ENCODE data around the gene TUSC2. TPM values are rescaled to one million over a fixed set of nuclear protein-coding genes. Genes with fewer than 3 reads are reported as not detected.

TUSC2 gene
- total and polyA plus RNA-seq, 10 of the 15 experiments (the other 5 are each of a cell fraction or from before 2014, with no cell fraction given), result 4.0 to 73.8 (median 34.3) TPM

- ATAC-seq (no peak), FAIRE-seq (no peak), DNase-seq (ENCODE audit: low read depth, low spot score) (no peak)
- Histone ChIP-seq H3K4me1 (ENCODE audit: control insufficient read depth, insufficient read depth, low read length) (peaks cover 6% of the 10 kb centered on the region), H3K9ac (ENCODE audit: control insufficient read depth, insufficient read depth, low read length) (no peak overlapping the region), H3K4me3 (no peak overlapping the region), H3K27me3 (replicated peaks in 1 of 2; ENCODE audit: control insufficient read depth in 2 of 2, insufficient read depth in 2 of 2, low read length in 1 of 2) (peaks cover 7 to 8% of the 10 kb centered on the region in 2 experiments; a peak in 3 of 4 replicates), H3K27ac (ENCODE audit: control insufficient read depth, insufficient read depth) (no peak overlapping the region), H3K79me2 (ENCODE audit: control insufficient read depth, insufficient read depth, low read length) (no peaks in the 10 kb centered on the region), H4K20me1 (ENCODE audit: control insufficient read depth, insufficient read depth) (no peaks in the 10 kb centered on the region), H3K9me3 (replicated peaks; ENCODE audit: control insufficient read depth, insufficient read depth, low read length) (no peaks in the 10 kb centered on the region), H3K36me3 (ENCODE audit: control insufficient read depth in 2 of 2, insufficient read depth in 2 of 2, low read length in 1 of 2) (no peaks in the 10 kb centered on the region), H3K4me2 (ENCODE audit: control insufficient read depth, insufficient read depth) (no peak overlapping the region), H2AFZ (ENCODE audit: control insufficient read depth, low read depth, low read length) (no peak overlapping the region)
- no TSS peak for BruUV-seq (replicated peaks)
- intact Hi-C loops (cut with micrococcal nuclease; ENCODE audit: unreplicated experiment), result no loop called here
- ChIA-PET CTCF (interaction anchor here (1.0 to 1.4 kb wide), 6 partner anchors 13 to 50 kb away, joined by 3 to 5 read pairs (median 4); partner anchors contain the start of gene GNAI2), SMC1A (ENCODE audit: uncharacterized antibody, unreplicated experiment) (interaction anchor here (0.8 kb wide), 1 partner anchor 15 kb away, joined by 3 read pairs; no protein-coding TSS in a partner anchor), POLR2A (no interaction called here), RAD21 (ENCODE audit: unreplicated experiment) (interaction anchor here (0.6 kb wide), 3 partner anchors 46 to 336 kb away, joined by 3 to 6 read pairs (median 3); no protein-coding TSS in a partner anchor)
- in situ Hi-C loops (cut with MboI), result no loop called here
- 10% methylated on average over 60 of the region's 65 CpGs for WGBS (ENCODE audit: insufficient coverage, insufficient replicate concordance, low lambda C conversion rate, missing lambda C conversion rate)
- no peak for TF ChIP-seq TARDBP (IDR thresholded peaks at IDR 0.05; ENCODE audit: borderline replicate concordance)
- no peak for TF ChIP-seq RFX5 (IDR thresholded peaks at IDR 0.05; ENCODE audit: low read depth, low read length)
- TF ChIP-seq ZNF217 (IDR thresholded peaks at IDR 0.05), result no peak
- TF ChIP-seq MTA3 (IDR thresholded peaks at IDR 0.05; ENCODE audit: borderline replicate concordance, low read length), result no peak
- no peak for TF ChIP-seq E2F8 (IDR thresholded peaks at IDR 0.05; ENCODE audit: low read depth, partially characterized antibody)
Measured at GRCh38 chr3:50275141-50275995, 52.7 kb downstream of the TUSC2 start.

Other genes starting within 250 kb of the TUSC2 start
Only the 7 nearest of the 20 such genes appear.
- 3.6 and 4.0 TPM in 2 replicates for gene HYAL3, start 28.8 kb downstream of the TUSC2 start, total RNA-seq (2014; rRNA removed)
- 2.0 and 2.4 TPM in 2 replicates for gene HYAL3, start 28.8 kb downstream of the TUSC2 start, total RNA-seq (2014; rRNA removed; fragmentation: Illumina TruSeq; extraction: Trizol)
- 2.8 and 3.9 TPM in 2 replicates for gene HYAL3, start 28.8 kb downstream of the TUSC2 start, total RNA-seq (2021)
- gene HYAL3, start 28.8 kb downstream of the TUSC2 start, polyA plus RNA-seq (2011; rRNA removed), result 0.94 and 1.4 TPM in 2 replicates
- 0.49 and 1.8 TPM in 2 replicates for gene HYAL3, start 28.8 kb downstream of the TUSC2 start, polyA plus RNA-seq (2014; fragmentation: Illumina TruSeq; extraction: Trizol)
- under 1 TPM; 0.37 TPM for gene HYAL3, start 28.8 kb downstream of the TUSC2 start, polyA plus RNA-seq (2014; fragmentation: Nextera tagmentation; extraction: Ambion mirVana)
- 3.7 and 4.0 TPM in 2 replicates for gene HYAL3, start 28.8 kb downstream of the TUSC2 start, polyA plus RNA-seq (2014; rRNA removed)
- gene HYAL3, start 28.8 kb downstream of the TUSC2 start, polyA plus RNA-seq (2016; fragmentation: Nextera tagmentation; extraction: Ambion mirVana), result 1 to 10 TPM; 4.1 to 4.2 TPM
- gene HYAL1, start 24.6 kb downstream of the TUSC2 start, total RNA-seq (2014; rRNA removed), result 0.06 and 0.33 TPM in 2 replicates
- gene HYAL1, start 24.6 kb downstream of the TUSC2 start, total RNA-seq (2014; rRNA removed; fragmentation: Illumina TruSeq; extraction: Trizol), result 0.09 and 0.36 TPM in 2 replicates
- gene HYAL1, start 24.6 kb downstream of the TUSC2 start, total RNA-seq (2021), result 0.40 and 0.49 TPM in 2 replicates
- 0.04 and 0.07 TPM in 2 replicates for gene HYAL1, start 24.6 kb downstream of the TUSC2 start, polyA plus RNA-seq (2011; rRNA removed)
- 0.07 TPM in 1 of 2 replicates, not detected in the other for gene HYAL1, start 24.6 kb downstream of the TUSC2 start, polyA plus RNA-seq (2014; fragmentation: Illumina TruSeq; extraction: Trizol)
- not detected for gene HYAL1, start 24.6 kb downstream of the TUSC2 start, polyA plus RNA-seq (2014; fragmentation: Nextera tagmentation; extraction: Ambion mirVana)
- 0.13 and 0.20 TPM in 2 replicates for gene HYAL1, start 24.6 kb downstream of the TUSC2 start, polyA plus RNA-seq (2014; rRNA removed)
- gene HYAL1, start 24.6 kb downstream of the TUSC2 start, polyA plus RNA-seq (2016; fragmentation: Nextera tagmentation; extraction: Ambion mirVana), result under 1 TPM; 0.23 to 0.55 TPM
- gene HYAL2, start 5.5 kb downstream of the TUSC2 start, total RNA-seq (2014; rRNA removed), result 17.7 and 21.8 TPM in 2 replicates
- 7.6 and 7.7 TPM in 2 replicates for gene HYAL2, start 5.5 kb downstream of the TUSC2 start, total RNA-seq (2014; rRNA removed; fragmentation: Illumina TruSeq; extraction: Trizol)
- 12.4 and 14.8 TPM in 2 replicates for gene HYAL2, start 5.5 kb downstream of the TUSC2 start, total RNA-seq (2021)
- gene HYAL2, start 5.5 kb downstream of the TUSC2 start, polyA plus RNA-seq (2011; rRNA removed), result 6.0 and 11.0 TPM in 2 replicates
- 0.87 and 6.4 TPM in 2 replicates for gene HYAL2, start 5.5 kb downstream of the TUSC2 start, polyA plus RNA-seq (2014; fragmentation: Illumina TruSeq; extraction: Trizol)
- under 1 TPM; 0.06 to 0.31 TPM for gene HYAL2, start 5.5 kb downstream of the TUSC2 start, polyA plus RNA-seq (2014; fragmentation: Nextera tagmentation; extraction: Ambion mirVana)
- gene HYAL2, start 5.5 kb downstream of the TUSC2 start, polyA plus RNA-seq (2014; rRNA removed), result 14.4 and 21.2 TPM in 2 replicates
- gene HYAL2, start 5.5 kb downstream of the TUSC2 start, polyA plus RNA-seq (2016; fragmentation: Nextera tagmentation; extraction: Ambion mirVana), result 10 to 100 TPM; 17.1 to 17.4 TPM
- gene RASSF1, start 12.6 kb upstream of the TUSC2 start, total RNA-seq (2014; rRNA removed), result 39.3 and 40.1 TPM in 2 replicates
- gene RASSF1, start 12.6 kb upstream of the TUSC2 start, total RNA-seq (2014; rRNA removed; fragmentation: Illumina TruSeq; extraction: Trizol), result 15.7 and 16.1 TPM in 2 replicates
- gene RASSF1, start 12.6 kb upstream of the TUSC2 start, total RNA-seq (2021), result 30.9 and 35.2 TPM in 2 replicates
- 36.4 and 59.6 TPM in 2 replicates for gene RASSF1, start 12.6 kb upstream of the TUSC2 start, polyA plus RNA-seq (2011; rRNA removed)
- 9.6 and 18.5 TPM in 2 replicates for gene RASSF1, start 12.6 kb upstream of the TUSC2 start, polyA plus RNA-seq (2014; fragmentation: Illumina TruSeq; extraction: Trizol)
- 10 to 100 TPM in 1 of 2 experiments, 1 to 10 TPM in 1; 4.4 to 10.3 TPM for gene RASSF1, start 12.6 kb upstream of the TUSC2 start, polyA plus RNA-seq (2014; fragmentation: Nextera tagmentation; extraction: Ambion mirVana)
- gene RASSF1, start 12.6 kb upstream of the TUSC2 start, polyA plus RNA-seq (2014; rRNA removed), result 54.1 and 61.3 TPM in 2 replicates
- 10 to 100 TPM; 48.7 to 49.1 TPM for gene RASSF1, start 12.6 kb upstream of the TUSC2 start, polyA plus RNA-seq (2016; fragmentation: Nextera tagmentation; extraction: Ambion mirVana)
- 0.11 and 0.60 TPM in 2 replicates for gene ZMYND10, start 17.5 kb upstream of the TUSC2 start, total RNA-seq (2014; rRNA removed)
- 0.14 and 0.27 TPM in 2 replicates for gene ZMYND10, start 17.5 kb upstream of the TUSC2 start, total RNA-seq (2014; rRNA removed; fragmentation: Illumina TruSeq; extraction: Trizol)
- gene ZMYND10, start 17.5 kb upstream of the TUSC2 start, total RNA-seq (2021), result 0.45 and 0.80 TPM in 2 replicates
- 0.40 and 1.0 TPM in 2 replicates for gene ZMYND10, start 17.5 kb upstream of the TUSC2 start, polyA plus RNA-seq (2011; rRNA removed)
- 0.18 TPM in 1 of 2 replicates, not detected in the other for gene ZMYND10, start 17.5 kb upstream of the TUSC2 start, polyA plus RNA-seq (2014; fragmentation: Illumina TruSeq; extraction: Trizol)
- under 1 TPM; 0.26 to 0.40 TPM for gene ZMYND10, start 17.5 kb upstream of the TUSC2 start, polyA plus RNA-seq (2014; fragmentation: Nextera tagmentation; extraction: Ambion mirVana)
- 0.35 and 0.91 TPM in 2 replicates for gene ZMYND10, start 17.5 kb upstream of the TUSC2 start, polyA plus RNA-seq (2014; rRNA removed)
- gene ZMYND10, start 17.5 kb upstream of the TUSC2 start, polyA plus RNA-seq (2016; fragmentation: Nextera tagmentation; extraction: Ambion mirVana), result under 1 TPM; 0.66 to 0.94 TPM
- gene NPRL2, start 22.6 kb upstream of the TUSC2 start, total RNA-seq (2014; rRNA removed), result 34.6 and 35.4 TPM in 2 replicates
- gene NPRL2, start 22.6 kb upstream of the TUSC2 start, total RNA-seq (2014; rRNA removed; fragmentation: Illumina TruSeq; extraction: Trizol), result 15.0 and 17.8 TPM in 2 replicates
- gene NPRL2, start 22.6 kb upstream of the TUSC2 start, total RNA-seq (2021), result 19.4 and 22.9 TPM in 2 replicates
- gene NPRL2, start 22.6 kb upstream of the TUSC2 start, polyA plus RNA-seq (2011; rRNA removed), result 39.4 and 54.2 TPM in 2 replicates
- gene NPRL2, start 22.6 kb upstream of the TUSC2 start, polyA plus RNA-seq (2014; fragmentation: Illumina TruSeq; extraction: Trizol), result 12.9 and 22.5 TPM in 2 replicates
- 10 to 100 TPM; 33.6 to 36.2 TPM for gene NPRL2, start 22.6 kb upstream of the TUSC2 start, polyA plus RNA-seq (2014; fragmentation: Nextera tagmentation; extraction: Ambion mirVana)
- 34.0 and 38.8 TPM in 2 replicates for gene NPRL2, start 22.6 kb upstream of the TUSC2 start, polyA plus RNA-seq (2014; rRNA removed)
- 10 to 100 TPM; 31.0 to 32.1 TPM for gene NPRL2, start 22.6 kb upstream of the TUSC2 start, polyA plus RNA-seq (2016; fragmentation: Nextera tagmentation; extraction: Ambion mirVana)
- gene CYB561D2, start 22.6 kb upstream of the TUSC2 start, total RNA-seq (2014; rRNA removed), result 33.4 and 34.6 TPM in 2 replicates
- gene CYB561D2, start 22.6 kb upstream of the TUSC2 start, total RNA-seq (2014; rRNA removed; fragmentation: Illumina TruSeq; extraction: Trizol), result 11.9 and 13.6 TPM in 2 replicates
- gene CYB561D2, start 22.6 kb upstream of the TUSC2 start, total RNA-seq (2021), result 19.2 and 20.8 TPM in 2 replicates
- gene CYB561D2, start 22.6 kb upstream of the TUSC2 start, polyA plus RNA-seq (2011; rRNA removed), result 8.6 and 16.8 TPM in 2 replicates
- 5.9 and 9.2 TPM in 2 replicates for gene CYB561D2, start 22.6 kb upstream of the TUSC2 start, polyA plus RNA-seq (2014; fragmentation: Illumina TruSeq; extraction: Trizol)
- gene CYB561D2, start 22.6 kb upstream of the TUSC2 start, polyA plus RNA-seq (2014; fragmentation: Nextera tagmentation; extraction: Ambion mirVana), result 10 to 100 TPM in 1 of 2 experiments, 1 to 10 TPM in 1; 7.6 to 11.9 TPM
- gene CYB561D2, start 22.6 kb upstream of the TUSC2 start, polyA plus RNA-seq (2014; rRNA removed), result 24.1 and 29.1 TPM in 2 replicates
- gene CYB561D2, start 22.6 kb upstream of the TUSC2 start, polyA plus RNA-seq (2016; fragmentation: Nextera tagmentation; extraction: Ambion mirVana), result 10 to 100 TPM; 35.5 to 39.2 TPM